GM21619 (cell line): ENCODE data around the gene CCN5.
"Not testable (repeated sequence)": the region's sequence is repeated elsewhere in the genome, so short reads cannot be mapped to it uniquely, and the experiment has no call there.

Experiments used
- ATAC-seq: cut with Tn5 transposase; IDR thresholded peaks from one replicate; pipeline ENCODE4 v1.9.1; 2021; ENCODE audit not compliant: unreplicated experiment

Gene CCN5

GRCh38 chr20:44694159-44694558 is 21.0 kb upstream of the CCN5 start:
- no peak for ATAC-seq

- ATAC-seq: no peak
Measured at GRCh38 chr20:44695295-44695673, 19.9 kb upstream of the CCN5 start.

GRCh38 chr20:44695674-44696300 is 19.4 kb upstream of the CCN5 start:
- ATAC-seq: no peak

- ATAC-seq: no peak
Measured at GRCh38 chr20:44696315-44696714, 18.9 kb upstream of the CCN5 start.

- ATAC-seq: not testable (repeated sequence)
Measured at GRCh38 chr20:44697041-44697440, 18.1 kb upstream of the CCN5 start.

GRCh38 chr20:44698351-44698750 is 16.8 kb upstream of the CCN5 start:
- no peak for ATAC-seq

- no peak for ATAC-seq
Measured at GRCh38 chr20:44700306-44700705, 14.9 kb upstream of the CCN5 start.

GRCh38 chr20:44701118-44701857 is 13.9 kb upstream of the CCN5 start:
- no peak for ATAC-seq

- ATAC-seq: no peak
Measured at GRCh38 chr20:44701858-44702256, 13.3 kb upstream of the CCN5 start.

- ATAC-seq: peak; percentile 62
Measured at GRCh38 chr20:44702776-44703175, 12.4 kb upstream of the CCN5 start.

- no peak for ATAC-seq
Measured at GRCh38 chr20:44703183-44703925, 11.8 kb upstream of the CCN5 start.

GRCh38 chr20:44703956-44704488 is 11.1 kb upstream of the CCN5 start:
- no peak for ATAC-seq

GRCh38 chr20:44704551-44704971 is 10.6 kb upstream of the CCN5 start:
- ATAC-seq: no peak

- ATAC-seq: no peak
Measured at GRCh38 chr20:44705364-44706094, 9.6 kb upstream of the CCN5 start.

GRCh38 chr20:44706301-44707017 is 8.7 kb upstream of the CCN5 start:
- ATAC-seq: no peak

- no peak for ATAC-seq
Measured at GRCh38 chr20:44707018-44707579, 8.1 kb upstream of the CCN5 start.

GRCh38 chr20:44709380-44709779 is 5.8 kb upstream of the CCN5 start:
- no peak for ATAC-seq

- no peak for ATAC-seq
Measured at GRCh38 chr20:44709797-44710196, 5.4 kb upstream of the CCN5 start.

- no peak for ATAC-seq
Measured at GRCh38 chr20:44711237-44711636, 3.9 kb upstream of the CCN5 start.

- no peak for ATAC-seq
Measured at GRCh38 chr20:44714102-44714700, 968 bp upstream of the CCN5 start.
